GM23248 (cell line): ENCODE results near the gene SHB. TPM values are rescaled to one million over a fixed set of nuclear protein-coding genes. Genes with fewer than 3 reads are reported as not detected.

Source experiments
- DNase-seq: peaks from one replicate; pipeline ENCODE4 v3.0.0-alpha.2; 2015
- H2AFZ ChIP-seq: fragments of 200-600 bp; sonication (generic); 2 replicates; pipeline ENCODE4 v1.6.1; 2016; ENCODE audit warnings: antibody characterized with exemption
- H3F3A ChIP-seq: fragments of 200-600 bp; sonication (generic); 2 replicates; pipeline ENCODE4 v1.6.1; 2016; ENCODE audit warnings: mild to moderate bottlenecking, antibody characterized with exemption, mixed run types; ENCODE audit not compliant: insufficient read depth
- H3K27ac ChIP-seq: fragments of 200-600 bp; sonication (generic); 2 replicates; pipeline ENCODE4 v1.5.1; 2016; ENCODE audit warnings: mild to moderate bottlenecking
- H3K27me3 ChIP-seq: fragments of 200-600 bp; sonication (generic); replicated peaks from 2 replicates; pipeline ENCODE4 v1.6.1; 2016; ENCODE audit warnings: mild to moderate bottlenecking; ENCODE audit not compliant: insufficient read depth
- H3K36me3 ChIP-seq: fragments of 200-600 bp; sonication (generic); 2 replicates; pipeline ENCODE4 v1.6.1; 2016; ENCODE audit warnings: low read depth, mild to moderate bottlenecking
- H3K4me1 ChIP-seq: fragments of 200-600 bp; sonication (generic); 2 replicates; pipeline ENCODE4 v1.6.1; 2016; ENCODE audit warnings: mild to moderate bottlenecking; ENCODE audit not compliant: insufficient read depth
- H3K4me2 ChIP-seq: fragments of 200-600 bp; sonication (generic); one replicate; pipeline ENCODE4 v1.6.1; 2016; ENCODE audit warnings: mild to moderate bottlenecking; ENCODE audit not compliant: unreplicated experiment
- H3K4me3 ChIP-seq: fragments of 200-600 bp; sonication (generic); 2 replicates; pipeline ENCODE4 v1.5.1; 2016; ENCODE audit warnings: mild to moderate bottlenecking
- H3K79me2 ChIP-seq: fragments of 200-600 bp; sonication (generic); 2 replicates; pipeline ENCODE4 v1.6.1; 2016; ENCODE audit warnings: mild to moderate bottlenecking; ENCODE audit not compliant: insufficient read depth
- H3K9ac ChIP-seq: fragments of 200-600 bp; sonication (generic); 2 replicates; pipeline ENCODE4 v1.6.1; 2016; ENCODE audit warnings: mild to moderate bottlenecking
- H3K9me2 ChIP-seq: fragments of 200-600 bp; sonication (generic); 2 replicates; pipeline ENCODE4 v1.6.1; 2016; ENCODE audit warnings: mixed run types, mild to moderate bottlenecking, moderate library complexity; ENCODE audit not compliant: insufficient read depth
- H3K9me3 ChIP-seq: fragments of 200-600 bp; sonication (generic); one replicate; pipeline ENCODE4 v1.6.1; 2017; ENCODE audit warnings: low read depth
- H4K20me1 ChIP-seq: fragments of 200-600 bp; sonication (generic); 2 replicates; pipeline ENCODE4 v1.6.0; 2016; ENCODE audit not compliant: insufficient read depth
- EZH2 ChIP-seq: fragments of 200-600 bp; sonication (generic); IDR thresholded peaks from 2 replicates; pipeline ENCODE4 v1.6.1; 2018; ENCODE audit warnings: antibody characterized with exemption, mild to moderate bottlenecking; ENCODE audit not compliant: insufficient read depth, poor library complexity, severe bottlenecking
- EZH2phosphoT487 ChIP-seq: fragments of 200-600 bp; sonication (generic); IDR thresholded peaks from 2 replicates; pipeline ENCODE4 v1.6.1; 2018; ENCODE audit warnings: antibody characterized with exemption, moderate library complexity, mild to moderate bottlenecking, low read depth; ENCODE audit not compliant: insufficient read depth
- WGBS, 2 experiments: methylation state at CpG; one replicate each; pipeline ENCODE4 v1.1.6; 2015 to 2017; ENCODE audit warnings: low lambda C conversion rate in 2 of 2, low coverage in 1 of 2; ENCODE audit errors: missing lambda C conversion rate in 2 of 2; 5-methylcytosine and 5-hydroxymethylcytosine counted together
- in situ Hi-C: fragments of 300-500 bp; cut with MboI; formaldehyde crosslinking; loops from 2 replicates; pipeline ENCODE4 v1.15.0; 2020
- polyA plus RNA-seq: library from polyadenylated mRNA; unstranded; fragments of >200 nt; fragmentation: Nextera tagmentation; extraction: Ambion mirVana; gene quantifications from 2 replicates; pipeline ENCODE4 v1.2.1, GENCODE V29; 2016
- total RNA-seq: library from RNA; depleted of rRNA; stranded (reverse); fragments of >200 nt; shearing (Covaris generic); gene quantifications from 2 replicates; pipeline ENCODE4 v1.2.3, GENCODE V29; 2014

The SHB gene
- total and polyA plus RNA-seq, 2 experiments from 2014 or later = 3.9 to 11.1 TPM

- Histone ChIP-seq H3K79me2 (no peaks in the 10 kb centered on the region), H3K9me3 (no peaks in the 10 kb centered on the region), H2AFZ (no peak overlapping the region), H3K9ac (no peak overlapping the region), H3F3A (0 out of 2 replicates have a peak, but pooled peaks cover 3% of the 10 kb centered on the region), H3K36me3 (no peaks in the 10 kb centered on the region), H3K4me1 (no peaks in the 10 kb centered on the region), H3K4me3 (no peak overlapping the region), H4K20me1 (no peaks in the 10 kb centered on the region), H3K27ac (no peak overlapping the region), H3K27me3 (no peaks in the 10 kb centered on the region), H3K9me2 (no peaks in the 10 kb centered on the region), H3K4me2 (no peak overlapping the region)
- TF ChIP-seq EZH2 (no peak), EZH2phosphoT487 (no peak)
- WGBS, 2 experiments = 71 to 79% methylated on average over 7 to 8 of the region's 8 CpGs
- in situ Hi-C loops = no loop called here
- no peak for DNase-seq
These were observed 151.7 kb downstream of the SHB start for GRCh38 chr9:37917313-37917731.

- Histone ChIP-seq H3K4me2 (no peak overlapping the region), H3K9me3 (no peaks in the 10 kb centered on the region), H3K9ac (no peak overlapping the region), H3K79me2 (no peaks in the 10 kb centered on the region), H4K20me1 (no peaks in the 10 kb centered on the region), H3K9me2 (no peaks in the 10 kb centered on the region), H3F3A (0 out of 2 replicates have a peak, but pooled peaks cover 3% of the 10 kb centered on the region), H3K27ac (no peak overlapping the region), H3K4me1 (no peaks in the 10 kb centered on the region), H3K36me3 (no peaks in the 10 kb centered on the region), H3K4me3 (no peak overlapping the region), H3K27me3 (no peaks in the 10 kb centered on the region), H2AFZ (no peak overlapping the region)
- TF ChIP-seq EZH2 = no peak
- TF ChIP-seq EZH2phosphoT487 = no peak
- DNase-seq = no peak
- WGBS, 2 experiments = 95% methylated on average over 18 of the region's 18 CpGs
- in situ Hi-C loops = no loop called here
These were observed 152.3 kb downstream of the SHB start for GRCh38 chr9:37916471-37917312.

GRCh38 chr9:37915911-37916470 is 153.0 kb downstream of the SHB start:
- DNase-seq = no peak
- Histone ChIP-seq H3K27ac (no peak overlapping the region), H3K79me2 (no peaks in the 10 kb centered on the region), H3K4me1 (no peaks in the 10 kb centered on the region), H3K9me3 (no peaks in the 10 kb centered on the region), H4K20me1 (no peaks in the 10 kb centered on the region), H3K9ac (no peak overlapping the region), H2AFZ (no peak overlapping the region), H3K4me3 (no peak overlapping the region), H3K9me2 (no peaks in the 10 kb centered on the region), H3K36me3 (no peaks in the 10 kb centered on the region), H3F3A (0 out of 2 replicates have a peak, but pooled peaks cover 3% of the 10 kb centered on the region), H3K27me3 (no peaks in the 10 kb centered on the region), H3K4me2 (no peak overlapping the region)
- WGBS, 2 experiments = 82 to 84% methylated on average over 14 of the region's 14 CpGs
- in situ Hi-C loops = no loop called here
- TF ChIP-seq EZH2phosphoT487 (no peak), EZH2 (no peak)

DNA sequence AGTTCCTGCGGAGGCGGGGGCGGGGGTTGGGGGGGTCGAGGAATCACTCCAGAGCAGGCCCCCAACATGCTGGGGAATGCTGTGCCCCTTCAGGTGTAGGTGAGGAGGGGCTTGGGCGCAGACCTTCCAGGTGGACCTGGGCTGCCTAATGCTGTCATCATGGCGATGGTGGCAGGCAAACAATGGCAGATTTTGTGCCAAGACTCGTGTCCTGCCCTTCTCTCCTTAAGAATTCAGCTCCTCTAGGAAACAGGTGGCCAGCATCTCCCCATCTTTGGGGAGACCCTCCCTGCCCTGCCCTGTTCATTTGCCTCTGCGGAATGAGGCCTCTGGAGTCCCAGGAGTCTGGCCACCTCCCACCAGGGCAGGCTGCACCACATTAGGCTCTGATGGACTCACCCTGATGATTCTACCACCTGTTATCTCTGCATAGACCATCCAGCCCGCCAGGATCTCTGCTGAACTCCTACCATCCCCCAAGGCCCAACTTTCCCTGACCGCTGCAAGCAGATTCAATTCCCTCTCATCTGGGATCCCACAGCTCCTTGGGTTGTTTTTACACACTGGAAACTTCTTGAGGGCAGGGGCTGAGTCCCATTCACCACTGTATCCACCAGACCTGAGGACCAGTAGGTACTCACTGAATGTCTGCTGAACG is 154.2 kb downstream of the SHB start:
- Histone ChIP-seq H4K20me1 (no peaks in the 10 kb centered on the region), H3K4me2 (no peak overlapping the region), H3K9ac (no peak overlapping the region), H3K79me2 (no peaks in the 10 kb centered on the region), H3K9me3 (no peaks in the 10 kb centered on the region), H3K36me3 (no peaks in the 10 kb centered on the region), H3F3A (0 out of 2 replicates have a peak, but pooled peaks cover 3% of the 10 kb centered on the region), H3K9me2 (no peaks in the 10 kb centered on the region), H2AFZ (no peak overlapping the region), H3K4me1 (no peaks in the 10 kb centered on the region), H3K4me3 (no peak overlapping the region), H3K27me3 (no peaks in the 10 kb centered on the region), H3K27ac (no peak overlapping the region)
- in situ Hi-C loops = loop anchor here (5.0 kb wide), 1 partner anchor 447 kb away; no protein-coding TSS in a partner anchor
- WGBS, 2 experiments = 67 to 70% methylated on average over 6 to 10 of the region's 11 CpGs
- no peak for DNase-seq
- no peak for TF ChIP-seq EZH2
- no peak for TF ChIP-seq EZH2phosphoT487
